Activated T-helper 9 cell treated with anti-CD3 and anti-CD28 coated beads, Interleukin-2, amount 50 U/mL, for 16 hours (primary cell): ENCODE results near the gene BUB1.
"Not testable (repeated sequence)": the region's sequence is repeated elsewhere in the genome, so short reads cannot be mapped to it uniquely, and the experiment has no call there.

ENCODE experiments used
- DNase-seq: peaks from one replicate; pipeline ENCODE4 v3.0.0-alpha.2; 2020; ENCODE audit warnings: low read depth

The BUB1 gene

GRCh38 chr2:110677530-110678456 is at the start of gene BUB1:
Gene BUB1, minus strand, starts transcription at chr2:110678063. Its CDS starts 68 bp downstream, at chr2:110677995.
- DNase-seq: peak; percentile 91

DNA sequence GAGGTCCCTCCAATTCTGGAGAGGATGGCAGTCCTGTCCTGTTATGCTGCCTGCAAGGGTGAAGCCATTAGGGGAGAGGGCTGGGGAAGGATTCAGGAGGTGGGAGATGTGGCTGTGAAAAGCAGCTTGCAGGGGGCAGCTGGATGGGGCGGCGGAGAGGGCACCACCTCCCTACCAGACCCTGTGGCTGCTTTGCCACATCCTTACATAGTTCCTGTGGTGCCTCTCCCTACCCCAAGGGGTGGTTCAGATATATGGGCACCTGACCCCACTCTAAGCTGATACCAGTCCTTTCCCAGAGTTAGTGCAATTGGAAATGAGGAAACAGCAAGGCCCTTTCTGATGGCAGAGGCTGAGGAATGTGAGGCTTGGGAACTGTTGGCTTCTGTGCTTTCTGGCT is 48.4 kb upstream of the BUB1 start:
- no peak for DNase-seq

GRCh38 chr2:110725859-110726258 is 48.0 kb upstream of the BUB1 start:
- DNase-seq: no peak

GRCh38 chr2:110725370-110725769 is 47.5 kb upstream of the BUB1 start:
- no peak for DNase-seq

DNA sequence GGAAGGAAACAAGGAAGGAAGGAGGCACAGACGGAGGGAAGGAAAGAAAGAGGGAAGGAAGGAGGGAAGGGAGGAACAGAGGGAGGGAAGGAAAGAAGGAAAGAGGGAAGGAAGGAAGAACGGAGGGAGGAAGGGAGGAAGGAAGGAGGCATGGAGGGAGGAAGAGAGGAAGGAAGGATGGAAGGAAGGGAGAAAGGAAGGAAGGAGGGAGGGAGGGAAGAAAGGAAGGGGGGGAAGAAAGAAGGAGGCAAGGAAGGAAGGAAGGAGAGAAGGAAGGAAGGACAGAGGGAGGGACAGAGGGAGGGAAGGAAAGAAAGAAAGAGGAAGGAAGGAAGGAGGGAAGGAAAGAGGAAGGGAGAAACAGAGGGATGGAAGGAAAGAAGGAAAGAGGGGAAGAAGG is 47.0 kb upstream of the BUB1 start:
- no peak for DNase-seq

DNA sequence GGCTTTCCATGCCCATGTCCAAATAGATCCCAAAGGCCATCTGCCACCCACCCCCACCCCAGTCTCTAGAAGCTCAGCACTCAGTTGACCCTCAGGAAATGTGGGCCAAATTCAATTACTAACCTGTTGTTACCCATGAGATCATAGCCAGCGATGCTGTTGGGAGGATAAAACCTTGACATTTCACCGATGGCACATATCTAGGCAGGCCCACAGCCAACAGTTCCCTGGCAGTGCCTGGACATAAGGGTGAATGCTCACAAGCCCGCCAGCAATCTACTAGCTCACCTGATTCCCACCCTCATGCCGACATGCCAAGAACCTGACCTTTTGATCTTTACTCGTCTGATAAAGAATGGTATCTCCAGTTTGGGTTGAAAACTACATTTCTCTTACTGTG is 42.7 kb upstream of the BUB1 start:
- DNase-seq: no peak

GRCh38 chr2:110718990-110719389 is 41.1 kb upstream of the BUB1 start:
- DNase-seq: no peak

GRCh38 chr2:110718382-110718781 is 40.5 kb upstream of the BUB1 start:
- no peak for DNase-seq

- DNase-seq: no peak
Observed at GRCh38 chr2:110717734-110718133, 39.9 kb upstream of the BUB1 start.

GRCh38 chr2:110716959-110717645 is 39.2 kb upstream of the BUB1 start:
- DNase-seq: no peak

GRCh38 chr2:110714452-110715224 is 36.8 kb upstream of the BUB1 start:
- no peak for DNase-seq

- no peak for DNase-seq
Observed at GRCh38 chr2:110713513-110714362, 35.9 kb upstream of the BUB1 start.

GRCh38 chr2:110712737-110713136 is 34.9 kb upstream of the BUB1 start:
- no peak for DNase-seq

- no peak for DNase-seq
Observed at GRCh38 chr2:110708455-110708854, 30.6 kb upstream of the BUB1 start.

- DNase-seq: no peak
Observed at GRCh38 chr2:110707386-110707965, 29.6 kb upstream of the BUB1 start.

GRCh38 chr2:110702514-110703380 is 24.9 kb upstream of the BUB1 start:
- DNase-seq: no peak

DNA sequence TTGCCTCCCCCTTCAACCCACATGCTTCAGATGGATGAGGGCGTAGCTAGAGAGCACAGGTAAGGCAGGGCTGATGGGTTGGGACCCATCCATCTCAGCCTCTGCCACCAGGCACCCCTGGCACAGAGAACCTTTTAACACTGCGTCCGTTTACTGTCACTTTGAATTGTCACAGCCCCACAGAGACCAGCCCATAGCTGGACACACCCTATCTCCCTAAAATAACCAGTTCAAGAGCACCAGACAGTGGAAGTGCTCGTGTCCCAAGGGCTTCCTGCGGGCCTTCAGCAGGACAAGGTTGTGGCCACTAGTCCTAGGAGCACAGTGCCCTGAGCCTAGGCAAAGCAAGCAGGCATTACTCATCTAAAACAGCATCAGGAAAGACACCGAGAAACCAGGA is 20.4 kb upstream of the BUB1 start:
- not testable (repeated sequence) for DNase-seq

DNA sequence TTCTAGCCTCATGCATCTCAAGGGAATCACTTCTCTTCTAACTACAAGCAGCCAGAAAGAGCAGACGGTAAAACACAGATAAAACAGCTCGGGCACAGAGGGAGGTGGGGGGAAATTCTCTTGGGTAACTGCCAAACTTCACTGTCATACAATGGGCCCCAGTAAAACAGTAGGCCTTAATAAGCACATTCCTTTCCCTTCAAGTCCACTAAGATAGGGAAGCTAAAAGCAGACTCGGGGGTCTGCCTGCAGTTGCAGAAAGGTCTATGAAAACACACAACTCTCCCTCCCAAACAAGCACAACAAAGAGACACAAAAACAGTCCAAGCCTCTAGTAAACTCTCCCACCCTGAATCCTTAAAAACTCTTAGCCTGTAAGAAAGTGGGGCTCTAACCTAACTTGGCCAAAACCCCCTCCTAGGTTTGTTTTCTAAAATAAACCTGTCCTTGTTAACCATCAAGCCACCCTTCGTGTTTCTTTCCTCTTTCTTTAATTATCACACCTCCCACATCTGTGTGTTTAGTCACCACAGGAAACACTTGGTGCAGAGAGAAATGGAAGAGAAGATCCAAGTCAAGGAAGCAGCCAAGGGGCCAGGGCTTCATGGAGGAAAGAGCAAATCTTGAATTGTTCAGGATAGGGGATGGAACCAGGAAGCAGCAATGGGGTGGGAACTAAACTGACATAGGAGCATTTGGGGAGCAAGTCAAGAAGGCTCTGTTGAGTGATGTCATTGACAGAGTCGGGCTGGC is 17.5 kb upstream of the BUB1 start:
- not testable (repeated sequence) for DNase-seq

DNA sequence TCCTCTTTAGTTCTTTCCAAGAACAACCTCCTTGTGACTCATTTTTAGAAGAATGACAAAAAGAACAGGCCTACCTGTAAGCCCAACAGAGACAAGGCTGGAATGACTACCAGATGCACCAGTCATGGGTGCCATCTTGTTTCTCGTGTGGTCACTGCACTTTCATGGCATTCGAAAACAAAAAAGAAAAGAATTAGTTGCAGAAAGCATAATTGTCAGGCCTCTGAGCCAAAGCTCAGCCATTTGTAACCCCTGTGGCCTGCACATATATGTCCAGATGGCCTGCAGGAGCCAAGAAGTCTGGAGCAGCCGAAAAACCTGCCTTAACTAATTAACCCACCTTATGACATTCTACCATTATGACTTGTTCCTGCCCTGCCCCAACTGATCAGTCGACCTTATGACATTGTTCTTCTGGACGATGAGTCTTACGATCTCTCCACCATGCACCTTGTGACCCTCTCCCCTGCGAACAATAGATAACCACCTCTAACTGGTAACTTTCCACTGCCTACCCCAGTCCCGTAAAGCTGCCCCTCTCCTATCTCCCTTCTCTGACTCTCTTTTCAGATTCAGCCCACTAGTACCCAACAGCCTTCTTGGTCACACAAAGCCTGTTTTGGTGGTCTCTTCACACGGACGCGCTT is 13.9 kb upstream of the BUB1 start:
- no peak for DNase-seq
